OCI-LY7 (cell line): ENCODE results near the gene GLUL. TPM values are rescaled to one million over a fixed set of nuclear protein-coding genes. Genes with fewer than 3 reads are reported as not detected.

Experiments used
- BruUV-seq: library from RNA; stranded (reverse); fragments of 400-500 nt; replicated peaks from 2 replicates; lab custom pipeline; 2021; lab: Mats Ljungman, UMichigan
- CTCF ChIA-PET: fragments of 300-600 bp; sonication (Branson Sonifier 250); formaldehyde crosslinking; loops from one replicate; lab custom pipeline; 2022; ENCODE audit warnings: antibody characterized with exemption; ENCODE audit not compliant: unreplicated experiment; lab: Charles Lee
- POLR2A ChIA-PET: fragments of 300-600 bp; sonication (Branson Sonifier 250); formaldehyde crosslinking; loops from one replicate; lab custom pipeline; 2022; ENCODE audit warnings: antibody characterized with exemption; lab: Charles Lee
- DNase-seq: peaks from one replicate; pipeline ENCODE4 v3.0.0-alpha.2; 2015; ENCODE audit warnings: low spot score
- H2AFZ ChIP-seq: fragments of 200-600 bp; sonication (generic), shearing (Covaris generic); 2 replicates; pipeline ENCODE4 v1.6.1; 2014; ENCODE audit warnings: mild to moderate bottlenecking, antibody characterized with exemption, low read length, moderate library complexity
- H3K27ac ChIP-seq: fragments of 200-600 bp; sonication (generic); 2 replicates; pipeline ENCODE4 v1.5.1; 2014; ENCODE audit warnings: mixed run types, low read depth, mild to moderate bottlenecking, moderate library complexity, low read length, inconsistent platforms; ENCODE audit not compliant: poor library complexity, severe bottlenecking
- H3K36me3 ChIP-seq: fragments of 200-600 bp; sonication (generic); 2 replicates; pipeline ENCODE4 v1.6.1; 2014; ENCODE audit warnings: mild to moderate bottlenecking, antibody characterized with exemption, low read length, moderate library complexity, mixed read lengths; ENCODE audit not compliant: insufficient read depth
- H3K4me1 ChIP-seq: fragments of 200-600 bp; sonication (generic); 2 replicates; pipeline ENCODE4 v1.5.1; 2014; ENCODE audit warnings: mild to moderate bottlenecking, low read length; ENCODE audit not compliant: insufficient read depth, poor library complexity, severe bottlenecking
- H3K4me2 ChIP-seq: fragments of 200-600 bp; sonication (generic); 2 replicates; pipeline ENCODE4 v1.6.1; 2014; ENCODE audit warnings: mild to moderate bottlenecking, low read length
- H3K4me3 ChIP-seq: fragments of 200-600 bp; sonication (generic); 2 replicates; pipeline ENCODE4 v1.5.1; 2014; ENCODE audit warnings: mild to moderate bottlenecking, low read depth, low read length; ENCODE audit not compliant: poor library complexity, severe bottlenecking
- H3K79me2 ChIP-seq: fragments of 200-600 bp; sonication (generic); 2 replicates; pipeline ENCODE4 v1.6.1; 2016; ENCODE audit warnings: low read depth, mild to moderate bottlenecking, low read length, moderate library complexity, mixed read lengths; ENCODE audit not compliant: insufficient read depth
- H3K9me2 ChIP-seq: fragments of 200-600 bp; sonication (generic); 2 replicates; pipeline ENCODE4 v1.6.1; 2016; ENCODE audit warnings: mild to moderate bottlenecking, low read length, mixed read lengths; ENCODE audit not compliant: insufficient read depth
- H3K9me3 ChIP-seq: fragments of 200-600 bp; sonication (generic); 2 replicates; pipeline ENCODE4 v1.6.1; 2014; ENCODE audit warnings: mild to moderate bottlenecking, mixed run types, low read length, mixed read lengths
- H4K20me1 ChIP-seq: fragments of 200-600 bp; sonication (generic); 2 replicates; pipeline ENCODE4 v1.6.1; 2014; ENCODE audit warnings: mild to moderate bottlenecking, antibody characterized with exemption, low read length, moderate library complexity, mixed read lengths; ENCODE audit not compliant: insufficient read depth
- EZH2phosphoT487 ChIP-seq: fragments of 200-600 bp; sonication (generic); IDR thresholded peaks from 2 replicates; pipeline ENCODE4 v1.6.1; 2018; ENCODE audit warnings: low read depth, borderline replicate concordance, mild to moderate bottlenecking, mixed run types, antibody characterized with exemption, low read length, moderate library complexity, mixed read lengths
- intact Hi-C: fragments of 100-400 bp; cut with micrococcal nuclease; formaldehyde crosslinking; loops from one replicate; pipeline ENCODE4 v1.10.0; 2022; ENCODE audit not compliant: unreplicated experiment
- total RNA-seq, 2 experiments: library from RNA; depleted of rRNA in 1 of 2; stranded (reverse); fragments of >200 nt in 1 of 2; shearing (Covaris generic) in 1 of 2; gene quantifications; 2 replicates each; pipeline ENCODE4 v1.2.3, GENCODE V29; 2014 to 2022
- TF ChIP-seq, protein P1 (sequence below): fragments of 200-600 bp; sonication (generic); conservative IDR thresholded peaks from 2 replicates; pipeline ENCODE4 v1.5.1; 2014; ENCODE audit warnings: mild to moderate bottlenecking, antibody characterized with exemption, low read length, moderate library complexity, mixed read lengths

The GLUL gene
- total RNA-seq, 2 experiments from 2014 or later: not detected

DNA sequence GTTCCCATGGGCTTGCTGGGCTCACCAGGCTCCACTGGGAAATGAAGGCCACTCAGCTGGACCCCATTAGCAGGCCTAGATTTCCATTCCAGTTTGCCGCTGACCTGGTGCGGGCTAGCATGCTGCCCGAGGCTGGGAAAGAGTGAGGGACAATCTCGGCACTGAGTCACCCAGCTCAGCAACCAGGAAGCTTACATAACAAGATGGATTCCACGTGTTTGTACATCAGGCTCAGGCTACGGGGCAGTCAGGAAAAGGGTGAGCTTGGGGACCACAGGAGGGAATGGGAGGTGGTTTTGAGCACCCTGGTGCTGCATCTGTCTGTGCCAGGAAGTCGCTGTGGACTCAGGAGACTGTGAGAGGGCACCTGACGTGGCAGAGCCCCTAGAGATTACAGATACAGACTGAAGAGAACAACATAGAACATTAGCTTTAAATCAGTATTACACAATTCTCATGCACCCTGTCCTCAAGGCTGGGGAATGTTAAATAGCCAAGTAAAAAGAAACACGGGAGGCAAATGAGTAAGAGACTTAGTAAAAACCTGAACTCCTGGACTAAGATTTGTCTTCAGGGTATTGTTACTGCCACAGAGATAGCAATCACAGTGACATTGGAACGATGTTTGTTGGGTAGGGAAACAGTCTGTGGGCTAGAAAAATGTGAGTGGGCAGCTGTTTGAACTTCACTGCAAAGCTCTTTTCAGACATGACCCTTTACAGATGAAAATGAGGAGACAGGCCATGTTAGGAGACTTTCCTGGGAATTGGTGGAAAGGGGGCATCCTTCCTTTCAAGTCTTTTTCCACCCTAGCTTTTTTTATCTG, 51.1 kb downstream of the GLUL start:
- ChIA-PET CTCF (no interaction called here), POLR2A (no interaction called here)
- no peaks in the 10 kb centered on the region for H3K4me1 ChIP-seq
- H3K27ac ChIP-seq: no peak overlapping the region
- TF ChIP-seq, protein P1, sequence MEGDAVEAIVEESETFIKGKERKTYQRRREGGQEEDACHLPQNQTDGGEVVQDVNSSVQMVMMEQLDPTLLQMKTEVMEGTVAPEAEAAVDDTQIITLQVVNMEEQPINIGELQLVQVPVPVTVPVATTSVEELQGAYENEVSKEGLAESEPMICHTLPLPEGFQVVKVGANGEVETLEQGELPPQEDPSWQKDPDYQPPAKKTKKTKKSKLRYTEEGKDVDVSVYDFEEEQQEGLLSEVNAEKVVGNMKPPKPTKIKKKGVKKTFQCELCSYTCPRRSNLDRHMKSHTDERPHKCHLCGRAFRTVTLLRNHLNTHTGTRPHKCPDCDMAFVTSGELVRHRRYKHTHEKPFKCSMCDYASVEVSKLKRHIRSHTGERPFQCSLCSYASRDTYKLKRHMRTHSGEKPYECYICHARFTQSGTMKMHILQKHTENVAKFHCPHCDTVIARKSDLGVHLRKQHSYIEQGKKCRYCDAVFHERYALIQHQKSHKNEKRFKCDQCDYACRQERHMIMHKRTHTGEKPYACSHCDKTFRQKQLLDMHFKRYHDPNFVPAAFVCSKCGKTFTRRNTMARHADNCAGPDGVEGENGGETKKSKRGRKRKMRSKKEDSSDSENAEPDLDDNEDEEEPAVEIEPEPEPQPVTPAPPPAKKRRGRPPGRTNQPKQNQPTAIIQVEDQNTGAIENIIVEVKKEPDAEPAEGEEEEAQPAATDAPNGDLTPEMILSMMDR: no peak
- H3K9me2 ChIP-seq: no peaks in the 10 kb centered on the region
- intact Hi-C loops: no loop called here
- H3K4me2 ChIP-seq: no peak overlapping the region
- no peaks in the 10 kb centered on the region for H3K79me2 ChIP-seq
- no TSS peak for BruUV-seq
- no peaks in the 10 kb centered on the region for H4K20me1 ChIP-seq
- H3K9me3 ChIP-seq: no peaks in the 10 kb centered on the region
- H3K4me3 ChIP-seq: no peak overlapping the region
- no peak overlapping the region for H2AFZ ChIP-seq
- no peak for DNase-seq
- H3K36me3 ChIP-seq: no peaks in the 10 kb centered on the region

DNA sequence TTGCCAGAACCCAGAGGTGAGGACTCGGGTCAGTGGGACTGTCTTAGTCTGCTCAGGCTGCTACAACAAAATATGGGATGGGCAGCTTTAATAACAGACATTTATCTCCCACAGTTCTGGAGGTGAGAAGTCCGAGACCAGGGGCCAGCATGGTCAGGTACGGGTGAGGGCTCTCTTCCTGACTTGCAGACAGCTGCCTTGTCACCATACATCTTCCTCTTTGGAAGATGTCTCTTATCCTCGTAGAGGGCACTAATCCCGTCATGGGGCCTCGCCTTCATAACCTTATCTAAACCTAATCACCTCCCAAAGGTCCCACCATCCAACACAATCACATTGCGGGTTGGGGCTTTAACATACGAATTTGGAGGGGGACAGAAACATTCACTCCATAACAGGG, 51.9 kb downstream of the GLUL start:
- Histone ChIP-seq H2AFZ (no peak overlapping the region), H3K27ac (no peak overlapping the region), H3K4me3 (no peak overlapping the region), H3K9me2 (no peaks in the 10 kb centered on the region), H4K20me1 (no peaks in the 10 kb centered on the region), H3K4me1 (no peaks in the 10 kb centered on the region), H3K4me2 (no peak overlapping the region), H3K9me3 (no peaks in the 10 kb centered on the region), H3K36me3 (no peaks in the 10 kb centered on the region), H3K79me2 (no peaks in the 10 kb centered on the region)
- TF ChIP-seq, protein P1: no peak
- TF ChIP-seq EZH2phosphoT487: no peak
- no peak for DNase-seq
- POLR2A ChIA-PET: no interaction called here
- CTCF ChIA-PET: interaction anchor here (1.0 kb wide), 1 partner anchor 24 kb away, joined by 4 read pairs; no protein-coding TSS in a partner anchor
- no TSS peak for BruUV-seq
- intact Hi-C loops: no loop called here

DNA sequence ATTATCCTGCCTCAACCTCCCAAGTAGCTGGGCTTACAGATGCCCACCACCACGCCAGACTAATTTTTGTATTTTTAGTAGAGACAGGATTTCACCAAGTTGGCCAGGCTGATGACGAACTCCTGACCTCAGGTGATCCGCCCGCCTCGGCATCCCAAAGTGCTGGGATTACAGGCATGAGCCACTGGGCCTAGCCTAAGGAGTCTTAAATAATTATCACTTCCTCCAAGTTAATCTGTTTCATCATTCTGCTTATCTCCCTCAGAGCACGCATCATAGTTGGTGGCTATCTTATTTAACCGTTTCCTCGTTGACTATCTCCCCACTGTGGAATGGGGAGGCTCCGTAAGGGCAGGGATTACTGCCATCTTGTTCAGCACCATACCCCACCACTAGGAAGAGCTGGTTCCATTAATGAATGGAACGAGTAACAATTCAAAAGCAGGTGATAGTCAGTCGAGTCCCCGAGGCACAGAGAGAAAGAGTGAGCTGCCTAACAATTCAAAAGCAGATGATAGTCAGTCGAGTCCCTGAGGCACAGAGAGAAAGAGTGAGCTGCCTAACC, 52.7 kb downstream of the GLUL start:
- no peaks in the 10 kb centered on the region for H3K4me1 ChIP-seq
- H3K4me2 ChIP-seq: no peak overlapping the region
- no TSS peak for BruUV-seq
- CTCF ChIA-PET: interaction anchor here (1.0 kb wide), 1 partner anchor 25 kb away, joined by 4 read pairs; no protein-coding TSS in a partner anchor
- no peaks in the 10 kb centered on the region for H4K20me1 ChIP-seq
- intact Hi-C loops: no loop called here
- H3K27ac ChIP-seq: no peak overlapping the region
- no peak overlapping the region for H3K4me3 ChIP-seq
- no peaks in the 10 kb centered on the region for H3K79me2 ChIP-seq
- H3K36me3 ChIP-seq: no peaks in the 10 kb centered on the region
- H2AFZ ChIP-seq: no peak overlapping the region
- TF ChIP-seq EZH2phosphoT487: no peak
- TF ChIP-seq, protein P1: no peak
- POLR2A ChIA-PET: no interaction called here
- H3K9me3 ChIP-seq: no peaks in the 10 kb centered on the region
- H3K9me2 ChIP-seq: no peaks in the 10 kb centered on the region
- DNase-seq: no peak
